ENCODE measurements around the gene OR2W3. TPM values are rescaled to one million over a fixed set of nuclear protein-coding genes. Genes with fewer than 3 reads are reported as not detected.

Gene OR2W3
- total and polyA plus RNA-seq, 10 donors, result 0.29 to 11.2 (median 2.8) TPM; not detected in 2

DNA sequence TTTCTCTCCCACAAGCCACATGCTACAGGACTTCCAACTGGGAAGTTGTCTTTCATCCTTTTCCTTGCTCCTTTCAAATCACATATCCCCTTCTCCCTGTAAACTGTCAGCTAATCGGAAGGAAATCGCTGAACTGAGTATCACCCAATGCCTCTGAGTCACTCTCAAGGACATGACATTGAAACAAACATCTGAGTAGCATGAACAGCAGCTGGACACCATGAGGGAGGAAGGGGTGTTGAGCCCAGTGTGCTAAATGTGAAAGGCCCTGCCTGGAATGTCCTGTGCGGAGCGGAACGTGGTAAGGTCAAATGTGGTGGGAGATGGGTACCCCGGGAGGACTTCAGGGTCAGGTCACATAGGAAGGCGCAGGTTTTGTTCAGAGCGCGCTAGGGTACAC lies 29.5 kb downstream of the OR2W3 start, which contains the start of gene OR2AJ1:
OR2AJ1 (plus strand) TSS at position 22 of the 400 bp plus-strand sequence. CDS start 8,880 bp downstream, outside the sequence.
- Histone ChIP-seq H3K27ac (peak within 1 kb of the TSS in 5 of 8 donors; percentile 33 to 76 (median 66)), H3K4me1 (no peaks in the 10 kb centered on the region), H3K9me3 (no peaks in the 10 kb centered on the region), H3K36me3 (no peaks in the 10 kb centered on the region), H3K27me3 (replicated peaks in 1 of 7) (no peaks in the 10 kb centered on the region), H3K4me3 (peak within 1 kb of the TSS in 4 of 8 donors; percentile 10 to 56 (median 21))
- DNase-seq, result no peak
- intact Hi-C loops (cut with DNase I; ENCODE audit: low total_unique reads), result no loop called here
- 67 to 89% (median 79%) methylated on average over 9 of the region's 9 CpGs for WGBS, 5 donors
- TF ChIP-seq POLR2AphosphoS5 (IDR thresholded peaks at IDR 0.05), result peak in 2 of 3 donors; percentile 32 to 58
- TF ChIP-seq, protein P1, sequence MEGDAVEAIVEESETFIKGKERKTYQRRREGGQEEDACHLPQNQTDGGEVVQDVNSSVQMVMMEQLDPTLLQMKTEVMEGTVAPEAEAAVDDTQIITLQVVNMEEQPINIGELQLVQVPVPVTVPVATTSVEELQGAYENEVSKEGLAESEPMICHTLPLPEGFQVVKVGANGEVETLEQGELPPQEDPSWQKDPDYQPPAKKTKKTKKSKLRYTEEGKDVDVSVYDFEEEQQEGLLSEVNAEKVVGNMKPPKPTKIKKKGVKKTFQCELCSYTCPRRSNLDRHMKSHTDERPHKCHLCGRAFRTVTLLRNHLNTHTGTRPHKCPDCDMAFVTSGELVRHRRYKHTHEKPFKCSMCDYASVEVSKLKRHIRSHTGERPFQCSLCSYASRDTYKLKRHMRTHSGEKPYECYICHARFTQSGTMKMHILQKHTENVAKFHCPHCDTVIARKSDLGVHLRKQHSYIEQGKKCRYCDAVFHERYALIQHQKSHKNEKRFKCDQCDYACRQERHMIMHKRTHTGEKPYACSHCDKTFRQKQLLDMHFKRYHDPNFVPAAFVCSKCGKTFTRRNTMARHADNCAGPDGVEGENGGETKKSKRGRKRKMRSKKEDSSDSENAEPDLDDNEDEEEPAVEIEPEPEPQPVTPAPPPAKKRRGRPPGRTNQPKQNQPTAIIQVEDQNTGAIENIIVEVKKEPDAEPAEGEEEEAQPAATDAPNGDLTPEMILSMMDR (IDR thresholded peaks at IDR 0.05 in 8 of 11, conservative IDR thresholded peaks at IDR 0.05 in 3 of 11), result no peak

DNA sequence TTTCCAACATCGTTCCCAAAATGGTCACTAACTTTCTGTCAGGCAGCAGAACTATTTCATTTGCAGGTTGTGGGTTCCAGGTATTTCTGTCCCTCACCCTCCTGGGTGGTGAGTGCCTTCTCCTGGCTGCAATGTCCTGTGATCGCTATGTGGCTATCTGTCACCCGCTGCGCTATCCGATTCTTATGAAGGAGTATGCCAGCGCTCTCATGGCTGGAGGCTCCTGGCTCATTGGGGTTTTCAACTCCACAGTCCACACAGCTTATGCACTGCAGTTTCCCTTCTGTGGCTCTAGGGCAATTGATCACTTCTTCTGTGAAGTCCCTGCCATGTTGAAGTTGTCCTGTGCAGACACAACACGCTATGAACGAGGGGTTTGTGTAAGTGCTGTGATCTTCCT lies 38.6 kb downstream of the OR2W3 start:
- Histone ChIP-seq H3K4me1 (no peaks in the 10 kb centered on the region), H3K27ac (no peak overlapping the region), H3K9me3 (peaks cover 0 to 17% (median 5%) of the 10 kb centered on the region in 8 donors), H3K27me3 (replicated peaks in 1 of 7) (peaks cover 0 to 5% (median 0%) of the 10 kb centered on the region in 7 donors), H3K36me3 (no peaks in the 10 kb centered on the region), H3K4me3 (no peak overlapping the region)
- intact Hi-C loops (cut with DNase I; ENCODE audit: low total_unique reads), result no loop called here
- TF ChIP-seq, protein P1 (IDR thresholded peaks at IDR 0.05 in 8 of 11, conservative IDR thresholded peaks at IDR 0.05 in 3 of 11), result no peak
- TF ChIP-seq POLR2A (IDR thresholded peaks at IDR 0.05), result no peak
- no peak for TF ChIP-seq POLR2AphosphoS5 (IDR thresholded peaks at IDR 0.05)
- WGBS, 5 donors, result 94 to 99% (median 96%) methylated on average over 8 of the region's 8 CpGs
- no peak for DNase-seq

DNA sequence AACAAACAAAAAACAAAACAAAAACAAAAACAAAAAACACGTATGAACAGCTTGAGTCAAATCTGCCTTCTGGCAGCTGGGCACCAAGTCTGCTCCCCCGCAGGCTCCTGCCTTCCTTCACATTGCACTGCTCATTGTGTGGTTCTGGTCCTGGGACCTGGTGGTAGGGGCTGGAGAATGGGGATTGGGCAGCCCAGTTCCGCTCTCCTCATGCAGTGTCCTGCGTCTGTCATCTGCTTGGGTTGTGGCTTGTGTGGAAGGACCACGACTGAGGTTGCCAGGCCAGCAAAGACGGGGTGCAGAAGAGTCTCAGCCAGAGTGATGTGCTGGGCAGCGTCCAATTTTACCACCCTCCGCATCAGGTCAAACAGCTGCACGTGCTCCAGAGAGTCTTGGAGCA lies 40.4 kb downstream of the OR2W3 start:
- no peaks in the 10 kb centered on the region for H3K36me3 ChIP-seq
- no peak for TF ChIP-seq POLR2AphosphoS5 (IDR thresholded peaks at IDR 0.05)
- no peaks in the 10 kb centered on the region for H3K4me1 ChIP-seq
- peaks cover 0 to 5% (median 0%) of the 10 kb centered on the region in 7 donors for H3K27me3 ChIP-seq (replicated peaks in 1 of 7)
- 86 to 98% (median 94%) methylated on average over 8 to 9 of the region's 9 CpGs for WGBS, 5 donors
- no peak overlapping the region for H3K27ac ChIP-seq
- peaks cover 0 to 17% (median 5%) of the 10 kb centered on the region in 8 donors for H3K9me3 ChIP-seq
- intact Hi-C loops (cut with DNase I; ENCODE audit: low total_unique reads), result no loop called here
- H3K4me3 ChIP-seq, result no peak overlapping the region
- DNase-seq, result no peak

DNA sequence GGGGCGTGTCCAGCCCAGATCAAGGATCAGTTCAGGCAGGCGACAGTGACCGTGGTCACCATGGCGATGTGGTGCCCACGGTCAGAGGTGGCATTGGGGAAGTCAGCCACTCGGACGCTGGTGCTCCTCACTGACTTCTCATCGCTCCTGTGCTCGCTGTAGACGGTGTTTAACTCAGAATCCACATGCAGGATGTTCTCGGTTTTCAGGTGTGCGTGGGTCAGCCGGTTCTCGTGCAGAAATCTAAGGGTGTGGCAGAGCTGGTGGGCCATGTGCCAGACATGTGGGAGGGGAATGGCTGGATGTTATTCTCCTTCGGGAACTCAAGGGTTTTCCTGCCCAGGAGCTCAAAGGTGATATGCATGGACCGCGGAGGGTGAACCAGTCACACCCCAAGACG lies 41.0 kb downstream of the OR2W3 start:
- Histone ChIP-seq H3K36me3 (no peaks in the 10 kb centered on the region), H3K27me3 (replicated peaks in 1 of 7) (peaks cover 0 to 5% (median 0%) of the 10 kb centered on the region in 7 donors), H3K4me1 (no peaks in the 10 kb centered on the region), H3K4me3 (peak overlapping the region in 1 of 8 donors; percentile 79), H3K9me3 (peaks cover 0 to 17% (median 5%) of the 10 kb centered on the region in 8 donors), H3K27ac (no peak overlapping the region)
- 92 to 95% (median 94%) methylated on average over 17 to 18 of the region's 18 CpGs for WGBS, 5 donors
- intact Hi-C loops (cut with DNase I; ENCODE audit: low total_unique reads), result no loop called here
- no peak for DNase-seq
- TF ChIP-seq, protein P1 (IDR thresholded peaks at IDR 0.05 in 8 of 11, conservative IDR thresholded peaks at IDR 0.05 in 3 of 11), result no peak
- TF ChIP-seq POLR2A (IDR thresholded peaks at IDR 0.05), result no peak
- no peak for TF ChIP-seq POLR2AphosphoS5 (IDR thresholded peaks at IDR 0.05)

Measured in spleen (tissue), 11 donors.